OCI-LY3 (cell line): ENCODE results near the gene CRTC3.

Experiments
- CTCF ChIP-seq: fragments of 200-600, 300-600 bp; sonication (generic); IDR thresholded peaks from 2 replicates; pipeline ENCODE4 v1.5.1; 2014; ENCODE audit warnings: antibody characterized with exemption, low read length, low read depth
- EZH2phosphoT487 ChIP-seq: fragments of 200-600 bp; shearing (Covaris generic); IDR thresholded peaks from 2 replicates; pipeline ENCODE4 v1.6.1; 2018; ENCODE audit warnings: antibody characterized with exemption, mixed run types, low read depth

DNA sequence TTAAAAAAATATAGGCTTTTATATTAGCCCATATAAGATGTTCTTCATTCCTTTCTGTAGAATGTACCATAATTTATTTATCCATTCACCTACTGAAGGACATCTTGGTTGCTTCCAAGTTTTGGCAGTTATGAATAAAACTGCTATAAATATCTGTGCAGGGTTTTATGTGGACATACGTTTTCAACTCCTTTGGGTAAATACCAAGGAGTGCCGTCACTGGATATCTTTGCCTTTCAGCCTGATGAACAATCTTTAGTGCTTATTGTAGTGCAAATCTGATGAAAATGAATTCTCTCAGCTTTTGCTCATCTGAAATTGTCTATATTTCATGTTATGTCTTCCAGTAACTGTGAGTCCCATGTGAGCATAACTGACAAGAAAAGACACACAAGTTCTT, 160.9 kb downstream of the CRTC3 start:
- no peak for TF ChIP-seq CTCF
- no peak for TF ChIP-seq EZH2phosphoT487
